ENCODE measurements around the gene ZNF558. TPM values are rescaled to one million over a fixed set of nuclear protein-coding genes. Genes with fewer than 3 reads are reported as not detected.
A peak's percentile ranks its signal among the peaks of the same experiment; 100 is the strongest.

Gene ZNF558
- 10 to 100 TPM in 11 of 12 donors, not detected in 1; 18.4 to 28.7 (median 20.9) TPM for polyA plus RNA-seq (ENCODE audit: insufficient read length in 12 of 12)
- long read RNA-seq, donor 1, partial matches to known transcripts = 0 of 1 reads
- long read RNA-seq, donor 1, other reads (novel, unspliced or antisense) = 0 of 1 reads
- long read RNA-seq, donor 2 = 0 reads
- long read RNA-seq, donor 3 = 0 reads
- long read RNA-seq, donor 4 = 0 reads
- long read RNA-seq, donor 5 = 0 reads
- long read RNA-seq, donor 6 = 0 reads
- long read RNA-seq, donor 7 = 0 reads
- long read RNA-seq, donor 8, full-length matches to known transcripts = 2 of 2 reads
- long read RNA-seq, donor 8, partial matches to known transcripts = 0 of 2 reads
- long read RNA-seq, donor 8, other reads (novel, unspliced or antisense) = 0 of 2 reads
- long read RNA-seq, donor 9 = 0 reads
- long read RNA-seq, donor 10 = 0 reads
- long read RNA-seq, donor 11, partial matches to known transcripts = 0 of 1 reads
- long read RNA-seq, donor 11, other reads (novel, unspliced or antisense) = 0 of 1 reads

DNA sequence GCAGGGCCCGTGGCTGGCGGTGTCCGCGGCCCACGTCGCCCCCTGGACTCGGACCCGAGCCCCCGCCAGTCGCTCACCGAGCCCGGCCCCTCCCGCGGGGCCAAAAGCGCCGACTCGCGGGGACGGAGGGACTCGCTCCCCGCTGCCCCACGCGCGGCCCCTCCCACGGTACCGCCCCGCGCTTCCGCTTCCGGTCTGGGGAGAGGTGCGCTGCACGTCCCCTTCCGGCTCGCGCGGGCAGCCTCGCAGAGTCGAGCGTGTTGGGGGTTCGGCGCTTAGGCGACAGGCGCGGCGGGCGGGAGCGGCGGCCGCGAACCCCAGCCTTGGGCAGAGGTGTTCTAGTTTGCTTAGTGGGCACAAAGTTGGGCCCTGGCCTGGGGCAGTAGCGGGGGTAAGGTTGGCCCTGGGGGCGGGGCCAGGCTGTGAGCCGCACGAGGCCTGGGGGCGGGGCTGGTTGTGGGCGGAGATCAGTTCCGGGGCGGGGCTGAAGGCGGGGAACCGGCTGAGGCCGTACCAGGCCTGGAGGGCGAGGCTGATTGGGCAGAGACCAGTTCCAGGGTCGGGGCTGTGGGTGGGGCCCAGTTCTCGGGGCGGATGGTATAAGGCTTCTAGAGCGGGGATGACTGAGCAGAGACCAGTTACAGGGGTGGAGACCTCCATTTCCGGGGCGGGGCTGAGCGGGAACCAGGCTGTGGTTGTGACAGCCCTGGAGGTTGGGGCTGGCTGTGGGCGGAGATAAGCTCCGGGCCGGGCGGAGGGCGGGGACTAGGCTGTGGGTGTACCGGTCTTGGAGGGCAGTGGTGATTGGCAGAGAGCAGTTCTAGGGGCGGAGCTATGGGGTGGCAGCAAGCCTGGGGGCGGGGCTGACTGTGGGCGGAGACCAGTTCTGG, at the start of gene ZNF558, which contains the start of gene MBD3L1:
ZNF558 (minus strand) TSS at position 173 of the 890 bp plus-strand sequence. CDS start 9,645 bp downstream, outside the sequence.
MBD3L1 (plus strand) TSS at position 246 of the 890 bp plus-strand sequence. CDS start 10,302 bp downstream, outside the sequence.
- DNase-seq = peak; percentile 95

DNA sequence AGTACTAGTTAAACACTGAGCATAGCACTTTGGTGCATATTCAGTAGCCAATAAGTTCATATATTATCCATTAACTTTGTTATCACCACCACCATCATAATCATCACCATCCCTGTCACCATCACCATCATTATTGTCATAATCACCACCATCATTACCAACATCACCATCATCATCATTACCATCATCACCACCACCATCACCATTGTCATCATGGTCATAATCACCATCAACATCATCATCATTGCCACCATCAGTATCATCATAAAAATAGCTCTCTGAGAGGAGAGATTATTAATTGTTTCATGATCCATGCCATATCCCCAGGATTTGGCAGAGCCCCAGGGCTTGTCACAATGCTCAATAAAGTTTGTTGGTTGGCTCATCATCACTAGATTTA, 49.4 kb upstream of the ZNF558 start:
- no peak for DNase-seq

GRCh38 chr19:8880868-8881488, 48.9 kb upstream of the ZNF558 start:
- no peak for DNase-seq

DNA sequence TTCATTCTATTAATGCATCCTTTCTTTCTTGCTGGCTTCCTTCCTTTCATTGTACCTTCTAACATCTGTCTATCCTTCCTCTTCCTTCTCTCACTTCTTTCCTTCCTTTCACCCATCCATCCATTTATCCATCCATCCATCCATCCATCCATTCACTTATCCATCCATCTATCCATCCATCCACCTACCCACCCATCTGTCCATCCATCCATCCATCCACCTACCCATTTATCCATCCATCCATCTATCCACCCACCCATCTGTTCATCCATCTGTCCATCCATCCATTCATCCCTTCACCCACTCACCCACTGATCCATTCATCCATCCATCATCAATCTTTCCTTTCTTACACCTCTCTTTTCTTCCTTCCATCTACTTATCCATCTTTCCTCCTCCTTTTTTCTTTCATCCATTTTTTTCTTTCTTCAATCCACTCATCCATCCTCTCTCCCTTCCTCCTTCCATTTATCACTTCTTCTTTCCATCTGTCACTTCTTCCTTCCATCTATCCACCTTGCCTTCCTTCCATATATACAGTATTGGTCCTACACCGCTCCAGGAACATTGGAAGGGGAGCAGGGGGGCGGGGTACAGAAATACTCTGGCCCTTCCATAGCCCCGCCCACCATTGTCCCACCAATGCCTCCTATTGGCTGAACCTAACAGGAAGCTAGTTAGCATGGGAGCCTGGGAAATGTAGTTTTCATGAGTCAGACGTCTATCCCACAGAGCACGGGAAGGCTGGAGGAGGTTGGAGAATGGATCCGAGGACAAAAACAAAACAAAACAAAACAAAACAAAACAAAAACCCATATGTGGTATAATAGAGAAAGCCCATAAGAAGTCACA, 46.0 kb upstream of the ZNF558 start:
- no peak for DNase-seq

- DNase-seq = no peak
Observed at GRCh38 chr19:8866344-8866743, 34.2 kb upstream of the ZNF558 start.

DNA sequence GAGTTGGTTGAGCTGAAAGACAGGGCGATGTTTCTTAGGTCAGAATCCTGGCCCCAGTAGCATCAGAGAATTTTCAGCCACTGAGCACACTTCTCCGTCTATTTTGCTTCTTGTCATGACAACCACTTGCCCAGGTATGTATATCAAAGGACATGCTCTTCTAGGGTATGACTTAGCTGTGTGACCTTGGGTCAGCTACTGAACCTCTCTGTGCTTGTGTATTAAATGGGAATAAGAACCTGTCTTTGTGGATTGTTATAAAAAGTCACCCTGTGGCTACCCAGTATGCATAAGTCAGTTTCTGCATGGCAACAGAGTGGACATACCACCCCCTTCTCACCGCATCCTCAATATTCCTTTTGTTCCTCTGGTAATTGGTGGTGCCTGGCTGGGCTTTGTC, 26.2 kb upstream of the ZNF558 start:
- no peak for DNase-seq

GRCh38 chr19:8850488-8850887, 18.4 kb upstream of the ZNF558 start:
- DNase-seq = no peak

- no peak for DNase-seq
Observed at GRCh38 chr19:8849232-8849631, 17.1 kb upstream of the ZNF558 start.

DNA sequence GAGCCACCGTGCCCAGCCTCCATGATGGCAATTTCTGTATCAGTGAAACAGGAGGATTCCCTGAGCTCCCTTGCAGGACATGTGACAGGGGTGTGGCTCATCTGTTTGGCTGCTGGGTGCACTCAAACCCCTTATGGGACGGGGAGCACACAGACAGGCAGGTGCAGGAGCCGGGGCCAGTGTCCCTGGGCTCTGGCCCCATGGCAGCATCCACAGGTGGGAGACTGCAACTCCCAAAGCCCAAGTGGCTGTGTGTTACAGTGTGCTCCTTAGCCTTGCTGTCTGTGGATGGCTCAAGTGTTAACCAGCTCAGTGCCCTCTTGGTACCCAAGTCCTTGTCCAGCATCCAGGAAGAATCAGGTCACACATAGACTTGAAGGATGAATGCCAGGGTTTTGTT, 14.7 kb upstream of the ZNF558 start:
- no peak for DNase-seq

DNA sequence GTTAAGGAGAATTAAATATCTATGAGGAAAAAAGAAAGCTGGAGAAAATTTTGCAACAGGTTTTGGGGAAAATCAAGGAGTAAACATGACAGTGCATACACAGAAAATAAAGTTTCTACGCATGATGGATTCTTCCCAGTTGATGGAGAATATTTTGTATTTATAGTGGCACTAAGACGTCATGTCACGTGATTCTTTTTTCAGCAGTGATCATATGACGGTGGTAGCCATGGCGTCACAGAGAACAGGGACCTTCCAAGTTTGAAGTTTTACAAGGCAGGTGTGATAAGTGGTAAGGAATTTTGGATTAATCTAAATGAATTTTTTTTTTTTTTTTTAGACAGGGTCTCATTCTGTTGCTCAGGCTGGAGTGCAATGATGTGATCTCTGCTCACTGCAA, 8.6 kb upstream of the ZNF558 start:
- no peak for DNase-seq

DNA sequence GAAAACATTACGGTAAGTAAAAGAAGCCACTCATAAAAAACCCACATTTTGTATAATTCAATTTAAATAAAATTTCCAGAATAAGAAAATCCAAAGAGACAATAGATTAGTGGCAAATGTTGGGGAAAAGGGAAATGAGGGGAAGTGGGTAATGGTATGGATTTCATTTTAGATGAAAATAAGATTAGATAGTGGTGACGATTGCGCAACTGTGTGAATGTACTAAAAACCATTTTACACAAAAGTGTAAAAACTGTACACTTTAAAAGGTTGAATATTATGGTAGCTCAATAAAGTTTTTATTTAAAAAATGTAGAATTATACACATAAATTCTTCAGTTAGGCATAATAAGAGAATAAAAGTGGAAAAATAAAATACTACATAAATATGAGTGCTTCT, 3.8 kb upstream of the ZNF558 start:
- no peak for DNase-seq

DNA sequence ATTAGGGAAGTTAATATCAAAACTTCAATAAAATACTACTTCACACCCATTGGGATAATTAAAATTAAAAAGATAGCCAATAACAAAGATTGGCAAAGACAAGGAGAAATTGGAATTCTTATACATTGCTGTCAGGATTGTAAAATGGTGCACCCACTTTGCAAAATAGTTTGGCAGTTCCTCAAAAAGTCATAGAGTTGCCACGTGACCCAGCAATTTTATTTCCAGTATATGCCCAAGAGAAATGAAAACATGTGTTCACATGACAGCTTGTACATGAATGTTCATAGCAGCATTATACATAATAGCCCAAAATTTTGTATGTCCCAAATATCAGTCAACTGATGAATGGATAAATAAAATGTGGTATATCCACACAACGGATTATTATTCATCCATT, 3.3 kb upstream of the ZNF558 start:
- no peak for DNase-seq

- no peak for DNase-seq
Observed at GRCh38 chr19:8831832-8832131, 322 bp downstream of the ZNF558 start.

DNA sequence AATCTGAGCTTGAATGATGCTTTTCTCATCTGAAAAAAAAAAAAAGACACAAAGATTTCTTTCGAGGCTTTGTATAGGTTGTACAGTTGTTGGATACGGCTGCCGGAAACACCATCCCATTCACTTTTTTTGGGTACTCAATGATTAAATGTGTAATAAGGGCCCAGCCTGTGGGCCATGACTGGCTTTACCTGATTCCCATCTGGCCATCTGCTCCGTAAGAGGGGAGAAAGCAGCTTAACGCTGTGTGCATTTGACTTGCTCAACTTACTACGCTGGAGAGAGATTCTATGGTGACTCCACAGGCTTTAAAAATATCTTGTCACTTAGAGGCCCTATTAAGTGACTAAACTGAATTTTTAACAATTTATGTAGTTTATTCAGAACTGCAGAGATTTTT, 731 bp downstream of the ZNF558 start:
- DNase-seq = no peak

DNA sequence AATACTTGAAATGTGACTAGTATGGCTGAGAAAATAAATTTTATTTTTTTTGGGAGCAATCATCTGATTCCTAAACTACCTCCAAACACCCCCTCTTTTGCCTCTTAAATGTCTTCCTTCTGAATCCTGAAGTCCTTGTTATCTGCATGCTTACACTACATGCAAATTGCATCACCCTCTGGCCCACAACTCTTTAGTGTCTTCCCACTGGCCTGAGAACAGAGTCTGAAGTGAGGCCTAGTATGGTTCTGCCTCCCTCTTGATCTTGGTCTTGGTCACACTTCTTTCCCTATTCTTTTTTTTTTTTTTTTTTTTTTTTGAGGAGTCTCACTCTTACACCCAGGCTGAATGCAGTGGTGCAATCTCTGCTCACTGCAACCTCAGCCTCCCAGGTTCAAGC, 4.8 kb downstream of the ZNF558 start:
- DNase-seq = no peak

DNA sequence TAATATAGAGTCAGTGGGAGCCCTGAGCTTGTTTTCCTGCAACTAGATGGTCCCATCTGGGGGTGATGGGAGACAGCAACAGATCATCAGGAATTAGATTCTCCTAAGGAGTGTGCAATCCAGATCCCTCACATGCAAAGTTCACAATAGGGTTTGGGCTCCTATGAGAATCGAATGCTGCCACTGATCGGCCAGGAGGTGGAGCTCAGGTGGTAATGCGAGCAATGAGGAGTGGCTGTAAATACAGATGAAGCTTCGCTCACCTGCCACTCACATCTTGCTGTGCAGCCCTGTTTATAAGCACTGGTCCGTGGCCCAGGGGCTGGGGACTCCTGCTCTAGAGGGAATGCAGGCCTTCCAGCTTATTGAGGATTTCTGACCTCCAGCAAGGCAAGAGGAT, 5.7 kb downstream of the ZNF558 start:
- DNase-seq = no peak

- no peak for DNase-seq
Observed at GRCh38 chr19:8821748-8822241, 10.3 kb downstream of the ZNF558 start.

DNA sequence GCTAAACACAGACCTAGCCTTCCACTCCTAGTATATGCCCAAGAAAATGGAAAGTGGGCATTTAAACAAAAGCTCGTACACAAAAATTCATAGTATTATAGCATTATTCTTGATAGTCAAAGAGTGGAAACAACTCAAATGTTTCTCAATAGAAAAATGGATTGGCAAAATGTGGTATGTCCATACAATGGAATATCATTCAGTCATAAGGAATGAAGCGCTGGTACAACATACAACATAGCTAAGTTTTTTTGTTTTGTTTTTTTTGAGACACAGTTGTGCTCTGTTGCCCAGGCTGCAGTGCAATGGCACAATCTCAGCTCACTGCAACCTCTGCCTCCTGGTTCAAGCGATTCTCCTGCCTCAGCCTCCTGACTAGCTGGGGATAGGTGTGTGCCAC, 11.9 kb downstream of the ZNF558 start:
- DNase-seq = no peak

DNA sequence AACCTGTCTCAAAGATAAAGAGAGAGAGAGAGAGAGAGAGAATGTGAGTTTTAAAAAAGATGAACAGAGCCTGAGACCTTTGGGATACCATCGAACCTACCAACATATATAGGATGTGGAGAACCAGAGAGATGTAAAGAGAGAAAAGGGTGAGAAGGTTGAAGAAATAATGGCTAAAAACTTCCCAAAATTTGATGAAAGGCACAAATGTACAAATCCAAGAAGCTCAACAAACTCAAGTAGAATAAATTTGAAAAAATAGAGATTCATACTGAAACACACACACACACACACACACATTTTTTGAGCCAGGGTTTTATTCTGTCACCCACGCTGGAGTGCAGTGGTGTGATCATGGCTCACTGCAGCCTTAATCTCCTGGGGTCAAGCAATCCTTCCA, 16.3 kb downstream of the ZNF558 start:
- no peak for DNase-seq

DNA sequence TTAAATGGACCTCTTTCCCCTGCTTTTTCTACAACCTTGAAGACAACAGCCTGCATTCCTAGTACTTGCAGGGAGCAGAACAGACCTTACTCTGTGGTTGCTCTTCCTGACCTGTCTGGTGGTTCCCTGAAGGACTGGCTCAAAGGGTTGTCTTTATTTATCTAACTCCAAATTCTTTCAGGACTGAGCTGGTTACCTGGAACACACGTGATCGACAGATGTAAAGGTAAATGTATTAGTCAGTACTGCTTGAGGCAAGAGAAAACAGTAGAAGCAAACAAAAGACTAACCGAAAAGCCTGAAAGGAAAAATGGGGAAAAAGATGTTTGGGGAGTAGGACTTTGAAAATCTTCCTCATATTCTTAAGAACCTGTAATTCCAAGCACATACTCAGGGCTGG, 17.9 kb downstream of the ZNF558 start:
- DNase-seq = no peak
